Measurements from ENCODE around the gene CARS2. TPM values are rescaled to one million over a fixed set of nuclear protein-coding genes. Genes with fewer than 3 reads are reported as not detected.

Gene CARS2
- total RNA-seq, 1 donor from 2014 or later, result 41.0 TPM

DNA sequence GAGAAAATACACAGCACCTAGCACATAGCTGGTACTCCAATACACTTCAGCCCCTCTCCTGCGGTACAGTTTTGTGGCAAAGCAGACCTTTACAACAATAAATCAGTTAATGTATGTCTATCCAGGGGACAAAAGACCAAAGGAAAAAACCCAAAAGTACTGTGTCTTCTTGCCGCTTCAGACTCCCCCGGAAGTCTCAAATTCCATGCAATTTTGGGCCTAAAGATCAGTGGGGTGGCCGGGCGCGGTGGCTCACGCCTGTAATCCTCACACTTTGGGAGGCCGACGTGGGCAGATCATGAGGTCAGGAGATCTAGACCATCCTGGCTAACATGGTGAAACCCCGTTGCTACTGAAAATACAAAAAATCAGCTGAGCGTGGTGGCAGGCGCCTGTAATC lies 16.2 kb downstream of the CARS2 start:
- DNase-seq (ENCODE audit: low spot score in 2 of 2), result peak in 1 of 2 donors; percentile 33
- H3K27ac ChIP-seq, result no peak overlapping the region
- no peak overlapping the region for H3K4me3 ChIP-seq
- H3K4me1 ChIP-seq, result no peaks in the 10 kb centered on the region
- intact Hi-C loops (cut with DNase I), result no loop called here
- peaks cover 43 to 57% of the 10 kb centered on the region in 2 donors for H3K36me3 ChIP-seq
- TF ChIP-seq, protein P1, sequence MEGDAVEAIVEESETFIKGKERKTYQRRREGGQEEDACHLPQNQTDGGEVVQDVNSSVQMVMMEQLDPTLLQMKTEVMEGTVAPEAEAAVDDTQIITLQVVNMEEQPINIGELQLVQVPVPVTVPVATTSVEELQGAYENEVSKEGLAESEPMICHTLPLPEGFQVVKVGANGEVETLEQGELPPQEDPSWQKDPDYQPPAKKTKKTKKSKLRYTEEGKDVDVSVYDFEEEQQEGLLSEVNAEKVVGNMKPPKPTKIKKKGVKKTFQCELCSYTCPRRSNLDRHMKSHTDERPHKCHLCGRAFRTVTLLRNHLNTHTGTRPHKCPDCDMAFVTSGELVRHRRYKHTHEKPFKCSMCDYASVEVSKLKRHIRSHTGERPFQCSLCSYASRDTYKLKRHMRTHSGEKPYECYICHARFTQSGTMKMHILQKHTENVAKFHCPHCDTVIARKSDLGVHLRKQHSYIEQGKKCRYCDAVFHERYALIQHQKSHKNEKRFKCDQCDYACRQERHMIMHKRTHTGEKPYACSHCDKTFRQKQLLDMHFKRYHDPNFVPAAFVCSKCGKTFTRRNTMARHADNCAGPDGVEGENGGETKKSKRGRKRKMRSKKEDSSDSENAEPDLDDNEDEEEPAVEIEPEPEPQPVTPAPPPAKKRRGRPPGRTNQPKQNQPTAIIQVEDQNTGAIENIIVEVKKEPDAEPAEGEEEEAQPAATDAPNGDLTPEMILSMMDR (IDR thresholded peaks at IDR 0.05), result no peak
- no peaks in the 10 kb centered on the region for H3K27me3 ChIP-seq
- H3K9me3 ChIP-seq, result no peaks in the 10 kb centered on the region

DNA sequence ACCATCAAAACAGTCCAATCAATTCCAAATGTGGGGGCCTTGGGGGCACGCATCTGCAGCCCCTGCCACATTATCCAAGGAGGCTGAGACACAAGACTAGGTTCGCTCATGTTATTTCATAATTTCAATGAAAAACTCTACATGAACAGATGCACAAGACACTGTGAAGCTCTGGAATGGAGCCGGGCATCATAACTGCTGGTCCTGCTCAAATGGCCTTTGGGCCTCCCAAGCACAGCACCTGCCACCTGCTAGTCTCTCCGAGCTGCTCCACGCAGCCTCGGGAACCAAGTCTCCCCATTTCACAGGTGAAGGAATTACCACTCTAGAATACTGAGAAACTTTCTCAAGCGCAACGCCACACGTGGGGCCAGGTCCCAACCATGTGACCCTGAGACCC lies 16.9 kb downstream of the CARS2 start:
- DNase-seq (ENCODE audit: low spot score in 2 of 2), result peak in 1 of 2 donors; percentile 39
- Histone ChIP-seq H3K27ac (no peak overlapping the region), H3K27me3 (no peaks in the 10 kb centered on the region), H3K36me3 (peaks cover 50 to 55% of the 10 kb centered on the region in 2 donors), H3K4me1 (no peaks in the 10 kb centered on the region), H3K4me3 (no peak overlapping the region), H3K9me3 (no peaks in the 10 kb centered on the region)
- TF ChIP-seq, protein P1 (IDR thresholded peaks at IDR 0.05), result no peak
- intact Hi-C loops (cut with DNase I), result no loop called here

DNA sequence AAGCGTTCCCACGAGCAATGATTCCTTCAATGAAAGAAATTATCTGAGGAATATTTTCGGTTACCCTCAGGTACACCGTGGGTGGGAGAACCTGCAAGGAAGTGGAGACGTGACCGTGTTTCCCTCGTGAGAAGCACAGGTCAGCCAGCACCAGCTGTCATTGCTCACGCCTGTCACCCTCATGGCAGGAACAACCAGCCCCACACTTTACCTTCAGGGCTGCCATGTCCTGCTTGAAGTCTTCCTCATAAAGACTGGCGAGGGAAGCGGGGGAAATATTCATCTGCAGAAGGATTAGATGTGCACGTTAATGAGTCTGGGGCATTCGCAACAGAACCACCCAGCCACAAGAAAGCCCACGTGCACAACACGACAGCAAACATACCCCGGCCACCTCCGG lies 18.2 kb downstream of the CARS2 start:
- intact Hi-C loops (cut with DNase I), result no loop called here
- H3K4me3 ChIP-seq, result no peak overlapping the region
- H3K9me3 ChIP-seq, result no peaks in the 10 kb centered on the region
- no peak overlapping the region for H3K27ac ChIP-seq
- DNase-seq (ENCODE audit: low spot score in 2 of 2), result peak in 1 of 2 donors; percentile 52
- TF ChIP-seq, protein P1 (IDR thresholded peaks at IDR 0.05), result no peak
- peaks cover 48 to 59% of the 10 kb centered on the region in 2 donors for H3K36me3 ChIP-seq
- no peaks in the 10 kb centered on the region for H3K4me1 ChIP-seq
- no peaks in the 10 kb centered on the region for H3K27me3 ChIP-seq

DNA sequence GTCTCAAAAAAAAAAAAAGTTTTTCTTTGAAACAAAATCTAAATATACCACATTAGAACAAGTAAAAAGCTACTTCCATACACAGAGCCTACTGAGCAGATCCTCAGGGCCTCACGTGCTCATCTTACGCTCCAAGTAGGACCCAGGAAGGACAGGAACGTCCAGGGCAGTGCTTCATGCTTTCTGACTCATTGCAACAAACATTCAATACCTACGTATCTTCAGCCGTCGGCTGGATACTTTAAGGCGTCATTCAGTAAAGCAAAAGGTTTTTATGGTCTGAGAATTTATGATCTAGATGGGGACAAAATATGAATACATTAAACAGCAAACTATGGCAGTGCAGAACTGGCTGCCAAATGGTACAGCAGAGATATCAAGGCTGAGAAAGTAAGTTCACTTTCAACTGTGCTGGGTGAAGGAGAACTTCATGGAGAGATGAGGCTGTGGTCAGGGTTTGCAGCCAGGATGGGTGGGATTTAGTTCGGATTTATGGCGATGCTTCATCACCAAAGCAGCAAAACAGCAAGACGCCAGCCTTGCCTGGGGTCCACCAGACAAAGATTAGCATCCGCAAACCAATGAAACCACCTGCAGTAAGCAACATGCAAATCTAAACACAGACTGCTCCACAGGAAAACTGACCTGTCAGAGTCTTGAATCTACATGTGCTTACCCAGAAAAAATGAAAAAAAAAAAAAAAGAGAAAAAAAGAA lies 20.5 kb downstream of the CARS2 start:
- intact Hi-C loops (cut with DNase I), result no loop called here
- Histone ChIP-seq H3K4me3 (no peak overlapping the region), H3K27ac (no peak overlapping the region), H3K4me1 (no peaks in the 10 kb centered on the region), H3K9me3 (no peaks in the 10 kb centered on the region), H3K36me3 (peaks cover 60 to 74% of the 10 kb centered on the region in 2 donors), H3K27me3 (no peaks in the 10 kb centered on the region)
- peak in 1 of 2 donors; percentile 11 for DNase-seq (ENCODE audit: low spot score in 2 of 2)
- TF ChIP-seq, protein P1 (IDR thresholded peaks at IDR 0.05), result no peak

DNA sequence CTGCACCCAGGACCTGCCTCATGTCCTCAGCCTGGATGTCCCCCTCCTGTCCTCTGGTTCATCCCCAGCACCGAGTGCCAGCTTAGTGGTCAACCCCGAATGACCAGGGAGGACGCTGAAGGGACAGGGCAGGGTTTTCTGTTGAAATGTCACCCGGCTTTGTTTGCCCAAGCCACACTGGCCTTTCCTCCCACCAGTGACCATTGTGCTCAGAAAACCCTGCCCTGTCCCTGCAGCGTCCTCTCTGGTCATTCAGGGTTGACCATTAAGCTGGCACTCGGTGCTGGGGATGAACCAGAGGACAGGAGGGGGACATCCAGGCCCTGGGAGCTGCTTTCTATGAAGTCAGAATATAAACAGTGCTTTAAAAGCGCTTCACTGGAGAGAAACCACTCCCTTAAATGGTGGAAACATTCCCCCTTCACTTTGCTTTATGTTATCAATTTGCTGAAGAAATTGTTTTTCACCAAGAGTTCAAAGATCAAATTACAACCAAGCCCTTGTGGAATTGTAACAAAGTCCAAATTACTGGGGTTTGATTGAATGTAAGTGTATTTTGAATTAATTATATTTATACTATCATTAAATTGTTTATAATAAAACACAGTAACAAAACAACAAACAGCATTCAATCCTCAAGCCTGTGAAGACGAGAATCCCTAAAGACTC lies 21.4 kb downstream of the CARS2 start:
- Histone ChIP-seq H3K27ac (no peak overlapping the region), H3K27me3 (no peaks in the 10 kb centered on the region), H3K4me3 (no peak overlapping the region), H3K4me1 (no peaks in the 10 kb centered on the region), H3K36me3 (peaks cover 63 to 74% of the 10 kb centered on the region in 2 donors), H3K9me3 (no peaks in the 10 kb centered on the region)
- peak in 1 of 2 donors; percentile 30 for DNase-seq (ENCODE audit: low spot score in 2 of 2)
- TF ChIP-seq, protein P1 (IDR thresholded peaks at IDR 0.05), result no peak
- intact Hi-C loops (cut with DNase I), result no loop called here
